Sigmoid colon (tissue), 7 donors: ENCODE data around the gene MYL6. TPM values are rescaled to one million over a fixed set of nuclear protein-coding genes. Genes with fewer than 3 reads are reported as not detected.
A peak's percentile ranks its signal among the peaks of the same experiment; 100 is the strongest.

Experiments
- DNase-seq: peaks from one replicate; pipeline ENCODE4 v3.0.0-alpha.2; 2019
- H3K27ac ChIP-seq, 4 donors: fragments of 200-600 bp; sonication (generic); one replicate each; pipeline ENCODE4 v1.5.1; 2016 to 2019; ENCODE audit warnings: mild to moderate bottlenecking in 1 of 4
- H3K27me3 ChIP-seq, 3 donors: fragments of 200-600 bp; sonication (generic); one replicate each; pipeline ENCODE4 v1.5.1; 2019; ENCODE audit warnings: mild to moderate bottlenecking in 1 of 3
- H3K36me3 ChIP-seq, 4 donors: fragments of 200-600 bp; sonication (generic); one replicate each; pipeline ENCODE4 v1.5.1; 2016 to 2019
- H3K4me1 ChIP-seq, 4 donors: fragments of 200-600 bp; sonication (generic); one replicate each; pipeline ENCODE4 v1.5.1; 2017 to 2019
- H3K4me3 ChIP-seq, 4 donors: fragments of 200-600 bp; sonication (generic); one replicate each; pipeline ENCODE4 v1.5.1; 2017 to 2019; ENCODE audit warnings: mild to moderate bottlenecking in 2 of 4, moderate library complexity in 1 of 4
- H3K9me3 ChIP-seq, 4 donors: fragments of 200-600 bp in 3 of 4; sonication (generic) in 3 of 4; one replicate each; pipeline versions ENCODE4 v1.5.1 to v1.6.1; 2013 to 2019
- CTCF ChIP-seq, 4 experiments: fragments of 450-650 bp in 3 of 4; fragments of 200-600 bp in 1 of 4; IDR thresholded peaks; one replicate each; pipeline ENCODE4 v1.5.1; 2016 to 2019; ENCODE audit warnings: antibody characterized with exemption in 4 of 4, mild to moderate bottlenecking in 3 of 4, moderate library complexity in 2 of 4
- EP300 ChIP-seq, 4 donors: sonication (generic); formaldehyde crosslinking; IDR thresholded peaks; one replicate each; pipeline ENCODE4 v1.6.1; 2017; ENCODE audit warnings: antibody characterized with exemption in 4 of 4
- POLR2A ChIP-seq, 2 donors: fragments of 450-650 bp; IDR thresholded peaks; one replicate each; pipeline ENCODE4 v1.6.1; 2016; ENCODE audit warnings: antibody characterized with exemption in 2 of 2, mild to moderate bottlenecking in 2 of 2, moderate library complexity in 2 of 2
- POLR2AphosphoS5 ChIP-seq, 4 donors: sonication (generic); formaldehyde crosslinking; IDR thresholded peaks; one replicate each; pipeline ENCODE4 v1.6.1; 2017; ENCODE audit warnings: antibody characterized with exemption in 4 of 4
- WGBS, 2 donors: extraction: QIAGEN DNeasy Blood & Tissue Kit; methylation state at CpG; one replicate each; pipeline ENCODE4 v1.1.7; 2013; 5-methylcytosine and 5-hydroxymethylcytosine counted together
- intact Hi-C: fragments of 100-400 bp; cut with DNase I; formaldehyde crosslinking; loops from one replicate; pipeline ENCODE4 v1.15.1; 2023
- polyA plus RNA-seq, 3 donors: library from polyadenylated mRNA; stranded (reverse); fragments of 200-250 nt; gene quantifications; one replicate each; pipeline ENCODE4 v1.2.3, GENCODE V29; 2013
- total RNA-seq, 4 donors: library from RNA; depleted of rRNA; stranded (reverse); fragments of >200 nt; gene quantifications; one replicate each; pipeline ENCODE4 v1.1.0, GENCODE V29; 2016
- donor health status: healthy with polysubstance abuse.
- donor health status: Bipolar disorder and iron deficiency.
- donor health status: healthy.

MYL6 gene
- total and polyA plus RNA-seq, 7 donors = 3,150 to 9,553 (median 7,537) TPM

- intact Hi-C loops = loop anchor here (1.0 to 5.0 kb wide), 4 partner anchors 39 to 1403 kb away; partner anchors contain the start of genes DDIT3, MBD6, MYL6 and NABP2
- WGBS, 2 donors = 0 to 1% methylated on average over 2 of the region's 2 CpGs
- H3K36me3 ChIP-seq = peaks cover 10 to 23% (median 13%) of the 10 kb centered on the region in 4 donors
- no peaks in the 10 kb centered on the region for H3K27me3 ChIP-seq
- DNase-seq = peak; percentile 94
- H3K4me3 ChIP-seq = no peak overlapping the region
- H3K4me1 ChIP-seq = peaks cover 0 to 46% (median 30%) of the 10 kb centered on the region in 4 donors
- H3K27ac ChIP-seq = peak overlapping the region; percentile 87 to 98 (median 94)
- H3K9me3 ChIP-seq = no peaks in the 10 kb centered on the region
- TF ChIP-seq EP300 (IDR thresholded peaks at IDR 0.05) (peak in 1 of 4 donors; percentile 19), POLR2AphosphoS5 (IDR thresholded peaks at IDR 0.05) (peak; percentile 11 to 66 (median 42)), POLR2A (IDR thresholded peaks at IDR 0.05) (no peak), CTCF (IDR thresholded peaks at IDR 0.05) (peak; percentile 71 to 93 (median 82))
Measured at GRCh38 chr12:56119361-56119796, 38.8 kb upstream of the MYL6 start.

DNA sequence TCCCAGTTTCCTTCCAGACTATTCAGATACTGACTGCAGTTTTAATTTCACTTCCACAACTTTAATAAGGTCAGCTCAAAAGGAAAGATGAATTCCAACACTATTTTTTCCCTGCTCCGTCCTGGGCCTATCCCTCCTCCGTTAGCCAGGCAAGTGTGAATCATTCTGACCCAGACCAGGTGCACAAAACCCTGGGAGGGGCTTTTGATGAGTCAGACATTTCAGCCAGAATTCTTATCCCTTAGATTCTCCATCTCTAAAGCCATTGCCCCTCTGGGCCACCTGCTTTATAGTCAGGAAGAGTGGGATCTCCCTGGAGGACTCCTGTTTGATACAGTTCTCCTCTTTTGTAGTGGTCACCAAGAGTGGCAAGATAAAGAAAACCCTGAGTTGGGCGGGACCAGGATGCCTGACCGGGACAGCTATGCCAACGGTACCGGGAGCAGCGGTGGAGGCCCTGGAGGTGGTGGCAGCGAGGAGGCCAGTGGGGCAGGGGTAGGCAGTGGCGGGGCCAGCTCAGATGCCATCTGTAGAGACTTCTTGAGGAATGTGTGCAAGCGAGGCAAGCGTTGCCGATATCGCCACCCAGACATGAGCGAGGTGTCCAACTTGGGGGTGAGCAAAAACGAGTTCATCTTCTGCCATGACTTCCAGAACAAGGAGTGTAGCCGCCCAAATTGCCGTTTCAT is 37.9 kb upstream of the MYL6 start:
- peaks cover 0 to 47% (median 31%) of the 10 kb centered on the region in 4 donors for H3K4me1 ChIP-seq
- intact Hi-C loops = loop anchor here (10.0 kb wide), 1 partner anchor 344 kb away; the partner anchor contains the start of gene SPRYD4

GRCh38 chr12:56121204-56121870 is 36.8 kb upstream of the MYL6 start:
- Histone ChIP-seq H3K27ac (peak overlapping the region in 3 of 4 donors; percentile 55 to 98 (median 95)), H3K27me3 (no peaks in the 10 kb centered on the region), H3K4me3 (no peak overlapping the region), H3K4me1 (peaks cover 0 to 52% (median 35%) of the 10 kb centered on the region in 4 donors), H3K36me3 (peaks cover 10 to 23% (median 13%) of the 10 kb centered on the region in 4 donors), H3K9me3 (no peaks in the 10 kb centered on the region)
- TF ChIP-seq POLR2AphosphoS5 (IDR thresholded peaks at IDR 0.05) (no peak), CTCF (IDR thresholded peaks at IDR 0.05) (no peak), EP300 (IDR thresholded peaks at IDR 0.05) (no peak), POLR2A (IDR thresholded peaks at IDR 0.05) (no peak)
- DNase-seq = no peak
- intact Hi-C loops = loop anchor here (10.0 kb wide), 1 partner anchor 343 kb away; the partner anchor contains the start of gene SPRYD4
- 94 to 95% methylated on average over 11 of the region's 11 CpGs for WGBS, 2 donors

More for the DNA sequence above, 37.9 kb upstream of the MYL6 start:
- H3K27me3 ChIP-seq = no peaks in the 10 kb centered on the region
- no peaks in the 10 kb centered on the region for H3K9me3 ChIP-seq
- peaks cover 10 to 23% (median 13%) of the 10 kb centered on the region in 4 donors for H3K36me3 ChIP-seq
- peak overlapping the region; percentile 87 to 98 (median 94) for H3K27ac ChIP-seq
- no peak overlapping the region for H3K4me3 ChIP-seq
- TF ChIP-seq EP300 (IDR thresholded peaks at IDR 0.05) (no peak), POLR2AphosphoS5 (IDR thresholded peaks at IDR 0.05) (no peak), CTCF (IDR thresholded peaks at IDR 0.05) (no peak), POLR2A (IDR thresholded peaks at IDR 0.05) (no peak)
- WGBS, 2 donors = 94 to 95% methylated on average over 17 of the region's 17 CpGs
- no peak for DNase-seq

GRCh38 chr12:56122637-56123036 is 35.5 kb upstream of the MYL6 start:
- H3K27ac ChIP-seq = peak overlapping the region; percentile 29 to 55 (median 49)
- TF ChIP-seq POLR2AphosphoS5 (IDR thresholded peaks at IDR 0.05) (no peak), CTCF (IDR thresholded peaks at IDR 0.05) (no peak), POLR2A (IDR thresholded peaks at IDR 0.05) (no peak), EP300 (IDR thresholded peaks at IDR 0.05) (no peak)
- no peaks in the 10 kb centered on the region for H3K27me3 ChIP-seq
- H3K9me3 ChIP-seq = no peaks in the 10 kb centered on the region
- H3K4me3 ChIP-seq = no peak overlapping the region
- no peak for DNase-seq
- peaks cover 0 to 60% (median 45%) of the 10 kb centered on the region in 4 donors for H3K4me1 ChIP-seq
- H3K36me3 ChIP-seq = peaks cover 10 to 23% (median 13%) of the 10 kb centered on the region in 4 donors
- 70 to 79% methylated on average over 2 of the region's 2 CpGs for WGBS, 2 donors
- intact Hi-C loops = loop anchor here (10.0 kb wide), 1 partner anchor 342 kb away; the partner anchor contains the start of gene SPRYD4
